Measurements from ENCODE around the gene CIAO2A.
"Not testable (repeated sequence)": the region's sequence is repeated elsewhere in the genome, so short reads cannot be mapped to it uniquely, and the experiment has no call there.

CIAO2A gene

GRCh38 chr15:64110950-64111678 is 17.5 kb upstream of the CIAO2A start:
- no peak overlapping the region for H3K9ac ChIP-seq
- H3K27ac ChIP-seq: no peak overlapping the region
- H3K79me2 ChIP-seq: peaks cover 18% of the 10 kb centered on the region
- peaks cover 3% of the 10 kb centered on the region for H3K4me1 ChIP-seq
- H3K36me3 ChIP-seq (ENCODE audit: control insufficient read depth, insufficient read depth, low read length): no peaks in the 10 kb centered on the region
- no peaks in the 10 kb centered on the region for H3K9me3 ChIP-seq (ENCODE audit: control insufficient read depth, low read length)
- TF ChIP-seq CTCF (IDR thresholded peaks at IDR 0.05): no peak
- H3K27me3 ChIP-seq (ENCODE audit: control insufficient read depth, insufficient read depth, low read length): no peaks in the 10 kb centered on the region
- no peak overlapping the region for H2AFZ ChIP-seq
- no peak overlapping the region for H3K4me2 ChIP-seq (ENCODE audit: low read length)
- no peak overlapping the region for H3K4me3 ChIP-seq (ENCODE audit: low read depth, low read length)

GRCh38 chr15:64110108-64110701 is 16.6 kb upstream of the CIAO2A start:
- peaks cover 20% of the 10 kb centered on the region for H3K79me2 ChIP-seq
- not testable (repeated sequence) for H3K27ac ChIP-seq; H3K4me2 ChIP-seq (ENCODE audit: low read length); H3K27me3 ChIP-seq (ENCODE audit: control insufficient read depth, insufficient read depth, low read length); H3K4me1 ChIP-seq; H2AFZ ChIP-seq; H3K36me3 ChIP-seq (ENCODE audit: control insufficient read depth, insufficient read depth, low read length); H3K9ac ChIP-seq; H3K9me3 ChIP-seq (ENCODE audit: control insufficient read depth, low read length); H3K4me3 ChIP-seq (ENCODE audit: low read depth, low read length)

DNA sequence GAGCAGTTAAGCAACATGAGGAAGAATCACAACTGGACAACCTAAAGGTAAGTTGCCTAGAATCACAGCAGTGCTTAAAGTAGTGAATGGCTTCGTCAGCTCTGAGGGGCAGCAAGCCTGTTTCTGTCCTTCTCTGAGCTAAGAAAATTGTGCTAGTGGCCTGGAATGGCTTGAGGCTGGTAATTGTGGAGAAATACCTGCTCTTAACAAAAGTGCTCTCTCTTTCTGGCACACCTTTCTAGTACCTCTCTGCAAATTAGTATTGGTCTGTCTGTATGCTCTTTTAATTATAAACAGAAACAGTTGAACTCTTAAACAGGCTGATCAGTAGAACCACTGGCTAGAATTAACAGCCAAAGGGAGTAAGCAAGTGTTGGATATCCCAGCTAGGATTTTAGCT is 13.7 kb upstream of the CIAO2A start:
- Histone ChIP-seq H3K9me3 (ENCODE audit: control insufficient read depth, low read length) (no peaks in the 10 kb centered on the region), H3K9ac (no peak overlapping the region), H3K4me2 (ENCODE audit: low read length) (no peak overlapping the region), H2AFZ (no peak overlapping the region), H3K79me2 (peaks cover 30% of the 10 kb centered on the region), H3K4me1 (peaks cover 3% of the 10 kb centered on the region), H3K27me3 (ENCODE audit: control insufficient read depth, insufficient read depth, low read length) (no peaks in the 10 kb centered on the region), H3K27ac (no peak overlapping the region), H3K4me3 (ENCODE audit: low read depth, low read length) (no peak overlapping the region), H3K36me3 (ENCODE audit: control insufficient read depth, insufficient read depth, low read length) (no peaks in the 10 kb centered on the region)
- no peak for TF ChIP-seq CTCF (IDR thresholded peaks at IDR 0.05)

DNA sequence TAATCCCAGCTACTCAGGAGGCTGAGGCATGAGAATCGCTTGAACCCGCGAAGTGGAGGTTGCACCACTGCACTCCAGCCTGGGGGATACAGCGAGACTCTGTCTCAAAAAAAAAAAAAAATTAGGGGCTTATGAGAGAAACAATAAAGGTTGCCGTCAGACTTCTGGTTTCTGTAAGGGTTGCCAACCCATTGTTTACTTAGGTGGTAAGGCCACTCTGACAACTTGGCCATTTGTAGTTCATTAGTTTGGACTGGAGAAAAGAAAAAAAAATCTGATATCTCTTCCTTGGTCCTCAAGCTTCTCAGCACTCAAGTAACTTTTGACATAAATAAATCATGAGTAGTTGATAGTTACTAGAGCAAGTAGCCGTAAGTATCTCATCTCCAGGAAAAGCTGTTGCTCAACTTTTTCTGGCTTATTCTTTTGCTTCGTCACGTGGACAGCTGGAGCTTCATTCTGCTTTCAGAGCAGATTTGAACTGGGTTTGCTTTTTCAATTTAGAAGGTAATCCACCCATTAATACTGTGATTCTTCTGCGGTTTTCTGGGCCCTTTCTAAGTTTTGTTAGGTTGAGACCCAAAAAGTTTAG is 11.6 kb upstream of the CIAO2A start:
- H3K27ac ChIP-seq: no peak overlapping the region
- H3K4me3 ChIP-seq (ENCODE audit: low read depth, low read length): peak overlapping the region; percentile 1
- peaks cover 33% of the 10 kb centered on the region for H3K79me2 ChIP-seq
- no peaks in the 10 kb centered on the region for H3K4me1 ChIP-seq
- H3K4me2 ChIP-seq (ENCODE audit: low read length): peak overlapping the region; percentile 8
- H3K27me3 ChIP-seq (ENCODE audit: control insufficient read depth, insufficient read depth, low read length): no peaks in the 10 kb centered on the region
- no peaks in the 10 kb centered on the region for H3K9me3 ChIP-seq (ENCODE audit: control insufficient read depth, low read length)
- H3K9ac ChIP-seq: no peak overlapping the region
- TF ChIP-seq CTCF (IDR thresholded peaks at IDR 0.05): no peak
- H2AFZ ChIP-seq: no peak overlapping the region
- H3K36me3 ChIP-seq (ENCODE audit: control insufficient read depth, insufficient read depth, low read length): no peaks in the 10 kb centered on the region

- H3K4me2 ChIP-seq (ENCODE audit: low read length): no peak overlapping the region
- H3K27ac ChIP-seq: no peak overlapping the region
- H3K36me3 ChIP-seq (ENCODE audit: control insufficient read depth, insufficient read depth, low read length): no peaks in the 10 kb centered on the region
- no peaks in the 10 kb centered on the region for H3K27me3 ChIP-seq (ENCODE audit: control insufficient read depth, insufficient read depth, low read length)
- H3K4me3 ChIP-seq (ENCODE audit: low read depth, low read length): no peak overlapping the region
- H3K9ac ChIP-seq: no peak overlapping the region
- no peaks in the 10 kb centered on the region for H3K9me3 ChIP-seq (ENCODE audit: control insufficient read depth, low read length)
- H3K4me1 ChIP-seq: peaks cover 7% of the 10 kb centered on the region
- H3K79me2 ChIP-seq: peaks cover 28% of the 10 kb centered on the region
- no peak for TF ChIP-seq CTCF (IDR thresholded peaks at IDR 0.05)
- H2AFZ ChIP-seq: no peak overlapping the region
Observed at GRCh38 chr15:64102497-64102896, 8.9 kb upstream of the CIAO2A start.

Data from parathyroid adenoma (tissue), 2 donors.